GM19463 (cell line): ENCODE measurements around the gene KRTAP10-7.

Experiments used
- ATAC-seq: cut with Tn5 transposase; IDR thresholded peaks from one replicate; pipeline ENCODE4 v1.9.1; 2021; ENCODE audit warnings: mild to moderate bottlenecking, moderate library complexity; ENCODE audit not compliant: unreplicated experiment

KRTAP10-7 gene

DNA sequence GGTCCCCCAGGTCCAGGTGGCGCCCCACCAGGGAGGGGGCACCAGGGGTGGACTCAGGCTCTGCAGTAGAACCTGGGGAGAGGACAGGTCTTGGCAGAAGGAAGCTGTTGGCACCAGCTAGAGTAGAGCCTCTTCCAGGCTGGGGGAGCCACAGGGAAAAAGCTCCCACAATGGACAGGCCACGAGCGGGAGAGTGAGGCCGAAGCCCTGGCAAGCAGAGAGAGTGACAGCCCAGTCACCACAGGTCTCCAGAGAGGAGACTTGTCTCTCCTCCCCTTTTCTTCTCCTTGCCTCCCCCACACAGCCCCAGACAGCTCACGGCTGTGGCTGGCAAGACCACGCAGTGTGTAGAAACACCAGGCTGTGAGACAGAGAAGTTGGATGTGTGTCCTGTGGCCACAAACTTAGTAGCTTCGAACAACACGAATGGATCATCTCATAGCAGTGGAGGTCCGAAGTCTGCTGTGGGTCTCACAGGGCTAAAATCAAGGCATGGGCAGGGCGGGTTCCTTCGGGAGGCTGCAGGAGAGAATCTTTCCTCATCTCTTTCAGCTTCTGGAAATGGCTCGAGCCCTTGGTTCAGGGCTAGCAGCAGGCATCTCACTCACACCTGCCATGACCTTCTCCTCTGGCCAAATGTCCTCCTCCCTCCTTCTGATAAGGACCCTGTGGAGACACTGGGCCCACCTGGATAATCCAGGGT, 50.7 kb downstream of the KRTAP10-7 start:
- ATAC-seq, result no peak
